HG03565 (cell line): ENCODE results near the gene ZNF644.

ENCODE experiments used
- ATAC-seq: cut with Tn5 transposase; IDR thresholded peaks from one replicate; pipeline ENCODE4 v1.9.1; 2021; ENCODE audit warnings: mild to moderate bottlenecking, moderate library complexity; ENCODE audit not compliant: unreplicated experiment

ZNF644 gene

DNA sequence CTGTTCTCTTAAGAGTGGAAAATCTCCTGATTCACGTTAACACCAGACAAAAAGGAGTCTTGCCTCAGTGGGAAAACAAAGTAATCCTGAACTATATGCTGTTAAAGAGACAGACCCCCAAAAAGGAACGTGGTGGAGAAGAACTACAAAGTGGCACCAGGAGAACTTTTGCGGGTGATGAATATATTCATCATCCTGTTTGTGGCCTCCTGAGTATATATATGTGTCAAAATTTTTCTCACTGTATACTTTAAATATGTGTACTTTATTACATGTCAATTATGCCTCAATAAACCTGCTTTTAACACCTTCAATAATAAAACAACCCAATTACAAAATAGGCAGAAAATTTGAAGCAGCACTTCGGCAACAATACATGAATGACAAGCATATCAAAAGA, 31.1 kb downstream of the ZNF644 start:
- no peak for ATAC-seq

DNA sequence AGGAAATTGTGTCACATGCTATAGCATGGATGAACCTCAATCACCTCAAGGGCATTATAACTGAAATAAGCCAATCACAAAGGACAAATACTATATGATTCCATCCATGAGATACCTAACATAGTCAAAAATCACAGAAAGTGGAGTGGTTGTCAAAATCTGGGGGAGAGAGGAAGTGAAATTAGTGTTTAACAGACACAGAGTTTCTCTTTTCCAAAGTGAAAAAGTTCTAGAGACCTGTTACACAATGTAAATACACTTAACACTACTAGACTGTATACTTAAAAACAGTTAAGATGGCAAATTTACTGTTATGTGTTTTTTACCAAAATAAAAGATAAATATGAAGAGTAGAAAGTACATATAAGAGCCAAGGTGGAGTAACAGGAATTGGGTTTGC, 31.8 kb downstream of the ZNF644 start:
- peak; percentile 52 for ATAC-seq

DNA sequence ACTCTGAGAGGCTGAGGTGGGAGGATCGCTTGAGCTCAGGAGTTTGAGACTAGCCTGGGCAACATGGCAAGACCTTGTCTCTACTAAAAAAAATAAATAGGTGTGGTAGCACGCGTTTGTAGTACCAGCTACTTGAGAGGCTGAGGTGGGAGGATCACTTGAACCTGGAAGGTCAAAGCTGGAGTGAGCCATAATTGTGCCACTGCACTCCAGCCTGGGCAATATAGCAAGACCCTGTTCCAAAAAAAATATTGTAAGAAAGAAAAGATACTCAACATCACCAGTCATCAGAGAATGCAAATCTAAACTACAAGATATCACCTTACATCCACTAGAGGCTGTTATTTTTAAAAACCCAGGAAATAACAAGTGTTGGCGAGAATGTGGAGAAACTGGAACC, 32.5 kb downstream of the ZNF644 start:
- ATAC-seq, result no peak

DNA sequence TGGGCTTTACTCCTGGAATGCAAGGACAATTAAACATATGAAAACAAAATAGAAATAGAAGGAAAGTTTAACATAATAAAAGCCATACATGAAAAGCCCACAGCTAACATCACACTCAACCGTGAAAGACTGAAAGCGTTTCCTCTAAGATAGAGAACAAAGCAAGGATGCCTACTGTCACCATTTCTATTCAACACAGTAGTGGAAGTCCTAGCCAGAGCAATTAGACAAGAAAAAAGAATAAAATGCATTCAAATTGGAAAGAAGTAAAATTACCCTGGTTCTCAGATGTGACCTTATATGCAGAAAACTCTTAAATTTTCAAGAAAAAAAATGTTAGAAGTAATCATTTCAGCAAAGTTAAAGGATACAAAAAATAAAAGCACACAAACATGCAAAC, 34.0 kb downstream of the ZNF644 start:
- ATAC-seq, result no peak

DNA sequence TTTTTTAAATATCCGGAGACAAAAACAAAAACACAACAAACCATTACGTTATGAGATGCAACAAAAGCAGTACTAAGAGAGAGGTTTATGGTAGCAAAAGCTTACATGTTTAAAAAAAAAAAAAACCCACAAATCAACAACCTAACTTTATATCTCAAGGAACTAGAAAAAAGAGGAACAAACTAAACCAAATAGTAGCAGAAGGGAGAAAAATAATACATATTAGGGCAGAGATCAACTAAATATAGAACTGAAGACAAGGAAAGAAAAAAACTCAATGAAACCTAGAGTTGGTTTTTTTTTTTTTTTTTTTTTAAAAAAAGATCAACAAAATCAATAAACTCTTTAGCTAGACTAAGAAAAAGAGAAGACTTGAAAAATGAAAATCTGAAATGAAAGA, 34.9 kb downstream of the ZNF644 start:
- ATAC-seq, result no peak

DNA sequence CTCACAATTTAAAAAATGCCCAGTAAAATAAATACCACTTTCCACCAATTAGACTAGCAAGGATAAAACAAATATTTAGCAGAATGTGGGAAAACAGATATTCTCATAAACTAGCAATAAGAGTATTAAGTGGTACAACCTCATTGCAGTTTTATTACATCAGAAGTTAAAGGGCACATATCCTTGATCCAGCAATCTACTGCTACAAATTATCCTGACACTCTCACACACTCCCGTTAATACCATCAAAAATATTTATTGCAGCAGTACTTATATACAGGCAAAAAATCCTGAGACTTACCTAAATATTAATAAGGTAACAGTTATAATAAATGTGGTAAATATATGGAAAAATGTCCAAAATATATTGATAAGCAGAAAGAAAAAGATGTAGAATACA, 44.3 kb downstream of the ZNF644 start:
- ATAC-seq, result no peak

DNA sequence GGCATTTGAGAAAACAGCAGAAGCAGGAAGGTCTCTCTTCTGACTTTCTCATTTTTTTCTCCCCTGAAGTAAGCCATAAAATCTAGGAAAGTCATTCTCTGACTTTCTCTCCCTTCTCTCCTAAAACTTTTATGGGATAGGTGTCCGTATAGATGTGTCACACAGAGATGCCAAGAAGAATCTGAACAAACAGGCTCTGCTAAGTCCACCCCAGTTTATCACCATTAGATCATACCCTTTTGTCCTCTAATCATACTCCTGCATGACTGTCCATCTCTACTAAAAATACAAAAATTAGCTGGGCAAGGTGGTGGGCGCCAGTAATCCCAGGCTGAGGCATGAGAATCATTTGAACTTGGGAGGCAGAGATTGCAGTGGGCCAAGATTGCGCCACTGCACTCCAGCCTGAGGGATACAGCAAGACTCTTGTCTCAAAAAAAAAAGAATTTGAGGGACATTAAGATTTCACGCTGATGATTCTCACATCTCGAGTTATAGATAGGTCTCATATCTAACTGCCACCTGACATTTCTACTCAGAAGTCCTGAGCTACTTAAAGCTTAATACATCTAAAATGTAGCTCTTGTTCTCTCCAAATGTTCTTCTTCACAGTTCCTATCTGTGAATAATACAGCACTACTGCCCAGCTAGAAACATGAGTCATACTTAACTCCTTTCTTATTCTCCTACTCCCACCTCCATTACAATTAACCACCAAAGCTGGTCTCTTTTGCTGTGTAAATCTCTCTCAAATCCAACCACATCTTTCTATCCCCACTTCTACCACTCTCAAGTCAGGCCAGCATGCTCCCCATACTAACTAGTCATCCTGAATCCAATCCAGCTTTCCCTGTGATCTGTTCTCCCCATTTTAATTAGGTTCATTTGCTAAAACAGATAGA, 47.7 kb downstream of the ZNF644 start:
- no peak for ATAC-seq

DNA sequence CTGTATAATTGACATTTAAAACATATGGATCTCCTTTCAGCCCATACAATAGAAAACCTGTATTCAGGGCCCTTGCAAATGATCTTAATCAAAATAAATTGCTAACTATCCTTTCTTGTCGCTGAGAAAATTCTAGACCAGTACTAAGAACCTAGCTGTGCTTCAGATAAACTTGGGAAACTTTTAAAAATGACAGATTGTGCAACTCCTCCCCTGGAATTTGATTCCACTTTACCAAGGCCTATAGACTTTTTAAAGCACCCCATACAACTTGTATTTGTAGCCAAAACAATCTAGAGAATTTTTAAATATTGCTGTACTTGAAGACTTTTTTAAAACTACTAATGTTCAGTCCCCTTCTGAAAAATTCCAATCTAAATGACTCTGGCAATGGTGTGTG, 51.6 kb downstream of the ZNF644 start:
- ATAC-seq, result no peak

DNA sequence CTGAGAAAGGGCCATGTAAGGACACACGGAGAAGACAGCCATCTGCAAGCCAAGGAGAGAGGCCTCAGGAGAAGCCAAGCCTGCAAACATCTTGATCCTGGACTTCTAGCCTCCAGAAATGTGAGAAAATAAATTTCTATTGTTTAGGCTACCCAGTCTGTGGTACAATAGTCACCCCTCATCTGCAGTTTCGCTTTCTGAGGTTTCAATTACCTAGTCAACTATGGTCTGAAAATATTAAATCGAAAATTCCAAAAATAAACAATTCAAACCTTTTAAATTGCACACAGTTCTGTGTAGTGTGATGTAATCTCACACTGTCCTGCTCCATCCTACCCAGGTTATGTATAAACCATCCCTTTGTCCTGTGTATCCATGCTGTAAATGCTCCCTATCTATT, 52.6 kb downstream of the ZNF644 start:
- no peak for ATAC-seq

DNA sequence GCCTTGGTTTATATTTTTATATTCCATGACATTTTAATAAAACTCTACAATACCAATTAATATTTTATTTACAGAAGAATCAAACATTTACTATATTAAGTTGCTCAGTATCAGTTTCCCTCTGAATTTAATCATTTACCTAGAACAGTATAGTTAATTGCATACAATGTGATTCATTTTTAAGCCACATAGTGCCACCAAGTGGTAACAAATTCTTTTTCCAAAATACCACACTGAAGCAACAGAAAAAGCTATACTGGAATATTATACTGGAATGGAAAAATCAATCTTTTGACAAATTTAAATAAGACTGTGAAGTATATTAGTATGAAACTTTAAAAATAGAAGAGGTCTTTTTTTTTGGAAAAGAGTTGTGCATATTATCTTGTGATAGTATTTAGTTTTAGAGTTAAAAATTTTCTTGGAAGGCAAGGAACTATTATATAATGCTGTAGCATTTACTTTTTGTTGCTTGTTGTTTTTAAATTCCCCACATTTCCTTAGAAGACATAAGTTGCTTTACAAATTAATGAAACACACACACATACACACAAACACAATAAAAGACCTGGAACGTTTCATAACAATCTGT, 57.3 kb downstream of the ZNF644 start:
- no peak for ATAC-seq

DNA sequence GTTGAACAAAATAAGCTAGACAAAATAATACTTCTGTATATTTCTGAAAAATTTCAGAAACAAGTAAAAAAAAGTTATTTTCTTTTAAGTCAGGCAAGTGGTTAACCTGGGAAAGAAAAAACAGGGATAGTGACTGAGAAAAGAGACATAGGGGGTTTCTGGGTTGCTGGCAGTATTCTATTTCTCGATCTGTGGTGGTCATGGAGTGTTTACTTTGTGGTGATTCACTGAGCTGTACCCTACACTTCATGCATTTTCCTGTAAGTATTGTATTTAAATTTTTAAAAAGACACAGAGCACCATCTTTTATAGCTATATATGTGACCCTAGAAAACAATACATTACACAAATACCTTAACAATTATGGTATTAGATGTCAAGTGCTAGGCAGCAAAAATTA, 58.2 kb downstream of the ZNF644 start:
- ATAC-seq, result no peak

DNA sequence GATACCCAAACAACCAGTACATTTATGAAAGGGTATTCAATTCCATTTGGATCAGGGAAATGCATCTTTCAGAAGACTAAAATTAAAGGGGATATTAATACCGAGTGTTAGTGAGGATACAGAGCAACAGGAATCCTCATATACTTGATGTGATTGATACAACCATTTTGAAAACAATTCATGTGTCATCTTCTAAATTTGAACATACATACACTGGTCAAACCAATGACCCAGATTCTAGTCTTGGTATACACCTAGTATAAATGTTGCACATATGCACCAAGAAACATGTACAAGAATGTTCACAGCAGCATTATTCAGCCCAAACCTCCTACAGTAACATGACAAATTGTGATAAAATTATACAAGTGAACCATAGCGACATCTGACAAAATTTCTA, 58.6 kb downstream of the ZNF644 start:
- ATAC-seq, result no peak

DNA sequence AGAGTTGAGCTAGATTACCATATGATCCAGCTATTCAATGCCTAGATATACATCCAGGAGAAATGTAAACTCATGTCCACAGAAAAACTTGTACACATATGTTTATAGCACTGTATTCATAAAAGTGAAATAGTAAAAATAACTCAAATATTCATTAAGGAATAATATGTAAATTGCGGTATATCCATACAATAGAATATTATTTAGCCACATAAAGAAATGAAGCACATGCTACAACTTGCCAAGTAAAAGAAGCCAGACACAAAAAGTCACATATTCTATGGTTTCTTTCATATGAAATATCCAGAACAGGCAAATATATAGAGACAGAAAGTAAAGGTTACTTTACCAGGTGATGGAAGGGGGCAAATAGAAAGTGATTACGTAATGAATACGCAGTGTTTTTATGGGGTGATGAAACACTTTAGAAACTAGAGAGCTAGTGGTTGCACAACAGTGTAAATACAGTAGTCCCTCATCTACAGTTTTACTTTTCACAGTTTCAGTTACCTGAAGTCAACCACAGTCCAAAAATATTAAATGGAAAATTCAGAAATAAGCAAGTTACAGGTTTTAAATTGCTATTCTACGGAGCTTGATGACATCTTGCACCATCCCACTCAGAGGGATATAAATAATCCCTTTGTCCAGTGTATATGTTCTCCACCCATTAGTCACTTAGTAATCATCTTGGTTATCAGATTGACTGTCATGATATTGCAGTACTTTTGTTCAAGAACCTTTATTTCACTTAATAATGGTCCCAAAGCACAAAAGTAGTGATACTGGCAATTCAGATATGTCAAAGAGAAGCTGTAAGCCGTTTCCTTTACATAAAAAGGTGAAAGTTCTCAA, 62.3 kb downstream of the ZNF644 start:
- no peak for ATAC-seq

DNA sequence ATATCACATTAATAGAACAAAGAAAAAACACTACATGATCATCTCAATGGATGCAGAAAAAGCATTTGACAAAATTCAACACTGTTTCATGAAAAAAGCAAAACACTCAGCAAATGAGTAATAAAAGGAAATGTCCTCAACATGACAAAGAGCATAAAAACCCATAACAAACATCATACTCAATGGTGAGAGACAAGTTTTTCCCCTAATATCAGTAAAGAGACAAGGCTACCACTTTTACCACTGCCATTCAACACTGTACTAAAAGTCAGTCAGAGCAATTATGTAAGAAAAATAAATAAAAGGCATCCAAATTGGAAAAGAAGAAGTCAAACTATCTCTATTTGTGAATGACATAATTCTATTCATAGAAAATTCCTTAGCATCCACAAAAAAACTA, 64.3 kb downstream of the ZNF644 start:
- ATAC-seq, result no peak

DNA sequence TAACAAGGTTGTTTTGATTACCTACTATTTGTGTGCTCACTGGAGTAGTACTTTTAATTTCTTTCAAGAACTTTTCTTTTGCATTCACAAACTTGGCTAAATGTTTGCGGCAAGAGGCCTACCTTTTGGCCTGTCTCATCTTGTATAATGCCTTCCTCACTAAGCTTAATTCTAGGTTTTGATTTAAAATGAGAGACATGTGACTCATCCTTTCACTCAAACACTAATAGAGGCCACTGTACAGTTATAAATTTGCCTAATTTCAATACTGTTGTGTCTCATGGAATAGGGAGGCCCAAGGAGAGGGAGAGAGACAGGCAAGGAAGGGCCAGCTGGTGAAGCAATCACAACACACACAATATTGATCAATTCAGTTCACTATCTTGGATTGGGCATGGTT, 66.1 kb downstream of the ZNF644 start:
- ATAC-seq, result no peak

DNA sequence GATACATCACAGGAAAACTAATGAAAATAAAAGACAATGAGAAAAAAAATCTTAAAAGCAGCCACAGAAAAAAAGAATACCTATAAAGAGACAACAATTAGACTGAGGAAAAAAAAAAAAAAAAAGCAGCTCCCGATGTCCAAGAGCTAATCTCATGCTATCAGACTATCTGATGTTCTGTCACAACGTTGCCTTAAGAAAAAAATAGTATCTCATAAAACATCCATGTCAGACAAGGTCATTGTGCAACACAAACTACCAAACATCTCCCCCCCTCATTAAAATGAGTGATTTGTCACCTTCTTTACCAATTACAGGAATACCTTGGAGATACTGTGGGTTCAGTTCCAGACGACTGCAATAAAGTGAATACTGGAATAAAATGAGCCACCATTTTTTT, 68.9 kb downstream of the ZNF644 start:
- no peak for ATAC-seq

DNA sequence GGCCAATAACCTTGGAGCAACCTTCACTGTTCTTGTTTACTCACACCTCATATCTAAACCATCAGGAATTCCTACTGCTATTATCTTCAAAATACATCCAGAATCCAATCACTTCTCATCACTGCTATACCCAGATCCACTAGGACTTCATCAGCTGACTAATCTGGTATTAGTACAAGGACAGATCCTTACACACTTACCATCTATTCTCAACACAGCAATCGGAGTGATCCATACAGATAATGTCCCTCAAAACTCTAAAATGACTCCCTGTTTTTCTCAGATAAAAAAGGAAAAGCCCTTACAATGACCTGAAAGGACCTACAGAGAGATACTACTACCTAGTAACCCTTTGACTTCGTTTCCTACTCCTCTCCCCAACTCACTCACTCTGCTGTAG, 70.8 kb downstream of the ZNF644 start:
- ATAC-seq, result no peak

DNA sequence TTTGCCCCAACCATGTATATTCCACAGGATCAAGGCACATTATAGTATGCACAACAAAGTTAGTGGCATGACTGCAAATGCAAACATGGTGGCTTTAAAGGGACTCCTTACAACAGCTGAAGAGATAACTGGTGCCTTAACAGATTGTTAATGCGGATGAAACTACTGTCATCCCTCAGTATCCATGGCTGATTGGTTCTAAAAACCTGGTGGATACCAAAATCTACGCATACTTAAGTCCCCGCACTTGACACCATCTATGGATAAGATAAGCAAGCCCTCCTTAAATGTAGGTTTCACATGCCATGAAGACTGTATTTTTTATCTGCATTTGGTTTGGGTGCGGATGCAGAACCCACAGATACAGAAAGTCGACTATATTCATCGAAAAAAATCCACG, 73.5 kb downstream of the ZNF644 start:
- no peak for ATAC-seq

DNA sequence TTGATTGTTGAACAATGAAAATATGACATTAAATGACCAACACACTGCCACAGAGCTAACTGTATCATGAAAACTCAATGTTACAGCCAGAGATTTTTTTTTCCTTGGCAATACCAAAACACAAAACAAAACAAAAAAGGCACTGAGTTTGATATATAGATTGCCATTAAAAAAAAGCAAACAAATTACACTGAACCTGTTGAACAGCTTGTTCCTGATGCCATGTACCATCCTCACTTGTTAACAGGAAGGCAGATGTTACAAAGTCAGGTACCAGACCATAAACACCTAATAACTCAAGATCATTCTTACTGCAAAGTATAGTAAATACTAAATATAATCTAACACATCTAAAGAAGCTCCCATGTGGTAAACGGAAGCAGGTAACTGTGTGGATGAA, 75.2 kb downstream of the ZNF644 start:
- ATAC-seq, result no peak

DNA sequence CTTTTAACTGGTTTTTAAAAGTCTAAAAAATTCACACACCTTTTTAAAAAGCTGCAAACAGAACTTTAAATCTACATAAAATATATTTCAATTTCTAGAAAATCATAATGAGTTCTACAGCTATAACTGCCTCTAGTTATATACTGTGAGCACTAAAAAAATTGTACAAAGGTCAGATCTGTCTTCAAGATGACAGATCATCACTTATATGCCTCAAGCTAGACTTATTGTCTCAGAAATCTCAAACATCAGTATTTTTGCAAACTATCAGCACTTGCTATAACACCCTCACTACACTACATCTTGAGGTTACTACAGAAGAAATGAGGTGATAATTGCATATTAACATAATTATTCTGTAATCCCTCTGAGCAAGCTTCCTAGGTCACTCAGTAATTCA, 76.5 kb downstream of the ZNF644 start:
- ATAC-seq, result no peak

DNA sequence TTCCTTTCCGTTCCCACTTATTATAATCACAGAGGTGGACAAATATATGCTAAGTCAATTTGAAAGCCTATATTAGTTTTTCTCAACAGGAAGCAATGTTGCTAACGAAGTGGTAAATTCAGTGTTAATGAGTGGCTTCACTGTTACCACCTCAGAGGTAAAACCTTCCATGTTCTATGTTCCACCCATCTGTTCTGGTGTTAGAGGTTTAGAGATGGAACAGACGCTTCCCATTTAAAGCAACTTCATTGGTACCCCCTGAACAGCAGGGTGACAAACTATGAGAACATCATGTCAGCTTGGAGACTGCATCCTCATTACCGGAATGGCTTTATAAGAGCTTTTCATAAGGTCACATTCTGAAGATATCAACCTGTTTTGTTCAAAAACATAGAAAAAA, 77.9 kb downstream of the ZNF644 start:
- no peak for ATAC-seq

DNA sequence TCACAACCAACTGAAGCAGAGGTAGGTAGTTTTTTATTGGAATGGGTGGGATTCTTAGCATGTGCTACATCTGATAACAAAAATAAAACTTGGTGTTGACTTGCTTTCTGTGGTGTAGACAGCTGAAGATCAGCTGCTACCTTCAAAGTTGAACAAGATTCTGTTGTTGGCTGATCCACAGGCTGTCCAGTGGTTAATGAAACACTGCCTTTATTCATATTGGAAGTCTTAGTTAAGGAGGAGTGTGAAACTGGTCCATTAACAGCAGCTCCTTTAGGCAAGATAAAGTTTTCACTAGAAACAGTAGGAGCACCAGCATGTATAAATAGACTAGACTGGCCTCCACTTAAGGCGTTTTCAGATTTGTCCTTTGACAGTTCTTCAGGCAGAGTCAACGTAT, 81.1 kb downstream of the ZNF644 start:
- ATAC-seq, result no peak
